Peyer's patch (tissue), 4 donors: Measurements from ENCODE around the gene WSB2.

ENCODE experiments used
- CTCF ChIP-seq, 6 experiments: fragments of 450-650 bp in 4 of 6; fragments of 200-600 bp in 2 of 6; sonication (generic) in 1 of 6; IDR thresholded peaks; one replicate each; pipeline ENCODE4 v1.5.1; 2017 to 2019; ENCODE audit warnings: antibody characterized with exemption in 6 of 6, mild to moderate bottlenecking in 3 of 6, moderate library complexity in 1 of 6
- POLR2A ChIP-seq, 2 donors: fragments of 450-650 bp; IDR thresholded peaks; one replicate each; pipeline ENCODE4 v1.5.1; 2017; ENCODE audit warnings: antibody characterized with exemption in 2 of 2, mild to moderate bottlenecking in 2 of 2, moderate library complexity in 2 of 2

DNA sequence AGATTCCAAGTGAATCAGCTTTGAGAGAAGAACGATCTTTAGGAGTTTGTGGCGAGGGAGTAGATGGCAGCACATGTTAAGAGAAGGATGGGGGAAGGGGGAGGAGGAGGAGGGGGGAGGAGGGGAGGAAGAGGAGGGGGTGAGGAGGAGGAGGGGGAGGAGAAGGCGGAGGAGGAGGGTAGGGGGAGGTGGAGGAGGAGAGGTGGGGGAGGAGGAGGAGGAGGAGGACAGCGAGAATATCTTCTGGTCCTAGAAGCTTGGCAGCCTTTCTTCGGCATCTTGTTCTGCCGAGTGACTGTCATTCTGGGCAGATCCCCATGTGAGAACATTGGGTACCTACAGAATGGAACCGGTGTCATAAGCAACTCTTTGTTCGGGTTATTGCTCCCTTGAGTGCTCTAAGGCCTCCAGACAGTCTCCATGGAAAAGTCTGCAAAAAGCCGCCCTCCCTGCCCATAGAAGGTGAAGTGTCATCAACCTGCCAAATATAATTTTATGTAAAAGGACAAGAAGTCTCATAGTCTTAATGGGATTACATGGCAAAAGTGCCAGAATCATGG lies 37.6 kb downstream of the WSB2 start:
- no peak for TF ChIP-seq CTCF (IDR thresholded peaks at IDR 0.05)
- no peak for TF ChIP-seq POLR2A (IDR thresholded peaks at IDR 0.05)
